Body of pancreas (tissue), 4 donors: ENCODE results near the gene ZSCAN5B.
"Not testable (repeated sequence)": the region's sequence is repeated elsewhere in the genome, so short reads cannot be mapped to it uniquely, and the experiment has no call there.

Source experiments
- POLR2A ChIP-seq, 3 donors: fragments of 450-650 bp; IDR thresholded peaks; one replicate each; pipeline ENCODE4 v1.6.1; 2016; ENCODE audit warnings: antibody characterized with exemption in 3 of 3, mild to moderate bottlenecking in 2 of 3
- TF ChIP-seq, protein P1 (sequence below), 7 experiments: fragments of 450-650 bp in 4 of 7; fragments of 200-600 bp in 3 of 7; sonication (generic) in 3 of 7; IDR thresholded peaks; one replicate each; pipeline ENCODE4 v1.5.1; 2016 to 2019; ENCODE audit warnings: antibody characterized with exemption in 7 of 7

DNA sequence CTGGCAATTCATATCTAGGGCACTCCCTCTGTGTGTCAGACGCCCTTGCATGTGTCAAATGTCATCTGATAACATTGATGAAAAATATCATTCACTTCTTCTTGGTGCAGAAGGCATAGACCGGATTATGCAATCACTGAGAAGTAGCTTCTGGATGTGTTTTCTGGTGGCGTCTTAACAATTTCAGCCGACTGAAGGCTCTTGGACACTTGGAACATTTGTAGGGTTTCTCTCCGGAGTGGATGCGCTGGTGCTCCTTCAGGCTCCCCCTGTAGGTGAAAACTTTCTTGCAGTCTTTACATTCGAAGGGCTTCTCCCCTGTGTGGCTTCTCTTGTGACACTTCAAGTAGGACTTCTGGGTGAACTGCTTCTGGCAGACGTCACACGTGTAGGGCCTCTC, 23.9 kb upstream of the ZSCAN5B start:
- TF ChIP-seq, protein P1, sequence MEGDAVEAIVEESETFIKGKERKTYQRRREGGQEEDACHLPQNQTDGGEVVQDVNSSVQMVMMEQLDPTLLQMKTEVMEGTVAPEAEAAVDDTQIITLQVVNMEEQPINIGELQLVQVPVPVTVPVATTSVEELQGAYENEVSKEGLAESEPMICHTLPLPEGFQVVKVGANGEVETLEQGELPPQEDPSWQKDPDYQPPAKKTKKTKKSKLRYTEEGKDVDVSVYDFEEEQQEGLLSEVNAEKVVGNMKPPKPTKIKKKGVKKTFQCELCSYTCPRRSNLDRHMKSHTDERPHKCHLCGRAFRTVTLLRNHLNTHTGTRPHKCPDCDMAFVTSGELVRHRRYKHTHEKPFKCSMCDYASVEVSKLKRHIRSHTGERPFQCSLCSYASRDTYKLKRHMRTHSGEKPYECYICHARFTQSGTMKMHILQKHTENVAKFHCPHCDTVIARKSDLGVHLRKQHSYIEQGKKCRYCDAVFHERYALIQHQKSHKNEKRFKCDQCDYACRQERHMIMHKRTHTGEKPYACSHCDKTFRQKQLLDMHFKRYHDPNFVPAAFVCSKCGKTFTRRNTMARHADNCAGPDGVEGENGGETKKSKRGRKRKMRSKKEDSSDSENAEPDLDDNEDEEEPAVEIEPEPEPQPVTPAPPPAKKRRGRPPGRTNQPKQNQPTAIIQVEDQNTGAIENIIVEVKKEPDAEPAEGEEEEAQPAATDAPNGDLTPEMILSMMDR (IDR thresholded peaks at IDR 0.05), result peak in 4 of 7 experiments; percentile 6 to 27 (median 16)
- TF ChIP-seq POLR2A (IDR thresholded peaks at IDR 0.05), result not testable (repeated sequence)
